Hepatic stellate cell (primary cell): ENCODE data around the gene ACER1.
A peak's percentile ranks its signal among the peaks of the same experiment; 100 is the strongest.
"Not testable (repeated sequence)": the region's sequence is repeated elsewhere in the genome, so short reads cannot be mapped to it uniquely, and the experiment has no call there.

Experiments
- DNase-seq: peaks from one replicate; pipeline ENCODE4 v3.0.0; 2011; ENCODE audit warnings: low spot score

ACER1 gene

GRCh38 chr19:6287269-6287885, 46.0 kb downstream of the ACER1 start:
- no peak for DNase-seq

DNA sequence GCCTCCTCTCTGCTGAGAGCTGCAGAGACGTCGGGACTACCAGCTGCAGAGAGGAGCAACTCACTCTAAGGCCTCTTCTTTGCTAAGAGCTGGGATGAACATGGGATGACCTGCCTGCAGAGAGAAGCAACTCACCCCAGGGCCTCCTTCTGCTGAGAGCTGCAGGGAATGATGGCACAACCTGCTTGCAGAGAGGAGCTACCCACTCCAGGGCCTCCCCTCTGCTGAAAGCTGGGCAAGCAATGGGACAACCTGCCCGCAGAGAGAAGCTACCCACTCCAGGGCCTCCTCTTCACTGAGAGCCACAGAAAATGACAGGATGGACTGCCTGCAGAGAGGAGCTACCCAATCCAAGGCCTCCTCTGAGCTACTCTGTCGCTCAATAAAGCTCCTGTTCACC, 46.7 kb downstream of the ACER1 start:
- no peak for DNase-seq

DNA sequence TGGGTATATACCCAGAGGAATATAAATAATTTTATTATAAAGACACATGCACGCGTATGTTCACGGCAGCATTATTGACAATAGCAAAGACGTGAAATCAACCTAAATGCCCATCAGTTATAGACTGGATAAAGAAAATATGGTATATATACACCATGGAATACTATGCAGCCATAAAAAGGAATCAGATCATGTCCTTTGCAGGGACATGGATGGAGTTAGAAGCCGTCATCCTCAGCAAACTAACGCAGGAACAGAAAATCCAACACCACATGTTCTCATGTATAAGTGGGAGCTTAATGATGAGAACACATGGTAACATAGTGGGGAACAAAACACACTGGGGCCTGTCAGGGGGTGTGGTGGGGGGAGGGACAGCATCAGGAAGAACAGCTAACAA, 51.0 kb downstream of the ACER1 start:
- not testable (repeated sequence) for DNase-seq

- DNase-seq: peak; percentile 100
Measured at GRCh38 chr19:6279931-6280591, 53.4 kb downstream of the ACER1 start, which contains the start of gene MLLT1. Gene MLLT1, minus strand, starts transcription at chr19:6279975. Its CDS starts 191 bp downstream, at chr19:6279784.

GRCh38 chr19:6279620-6279930, 53.8 kb downstream of the ACER1 start:
- no peak for DNase-seq

- DNase-seq: peak; percentile 29
Measured at GRCh38 chr19:6278740-6279619, 54.4 kb downstream of the ACER1 start.

DNA sequence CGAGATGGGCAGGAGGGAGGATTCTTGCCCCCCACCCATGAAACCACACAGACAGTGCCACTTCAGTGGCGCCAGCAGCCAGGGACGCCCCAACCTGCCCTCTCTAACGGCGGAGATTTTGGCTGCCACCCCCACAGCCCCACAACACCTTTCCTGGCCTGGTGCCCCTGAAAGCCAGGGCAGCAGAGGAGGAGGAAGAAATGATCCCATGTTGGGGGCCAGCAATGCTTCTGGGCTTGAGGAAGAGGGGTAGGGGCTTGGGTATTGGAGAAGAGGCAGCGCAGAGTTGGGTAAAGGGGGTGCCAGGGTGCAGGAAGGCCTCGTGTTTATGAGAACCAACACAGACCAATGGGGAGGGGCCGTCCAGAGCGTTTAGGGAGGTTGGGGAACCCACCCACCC, 55.4 kb downstream of the ACER1 start:
- no peak for DNase-seq

- peak; percentile 84 for DNase-seq
Measured at GRCh38 chr19:6276447-6276846, 57.0 kb downstream of the ACER1 start.

DNA sequence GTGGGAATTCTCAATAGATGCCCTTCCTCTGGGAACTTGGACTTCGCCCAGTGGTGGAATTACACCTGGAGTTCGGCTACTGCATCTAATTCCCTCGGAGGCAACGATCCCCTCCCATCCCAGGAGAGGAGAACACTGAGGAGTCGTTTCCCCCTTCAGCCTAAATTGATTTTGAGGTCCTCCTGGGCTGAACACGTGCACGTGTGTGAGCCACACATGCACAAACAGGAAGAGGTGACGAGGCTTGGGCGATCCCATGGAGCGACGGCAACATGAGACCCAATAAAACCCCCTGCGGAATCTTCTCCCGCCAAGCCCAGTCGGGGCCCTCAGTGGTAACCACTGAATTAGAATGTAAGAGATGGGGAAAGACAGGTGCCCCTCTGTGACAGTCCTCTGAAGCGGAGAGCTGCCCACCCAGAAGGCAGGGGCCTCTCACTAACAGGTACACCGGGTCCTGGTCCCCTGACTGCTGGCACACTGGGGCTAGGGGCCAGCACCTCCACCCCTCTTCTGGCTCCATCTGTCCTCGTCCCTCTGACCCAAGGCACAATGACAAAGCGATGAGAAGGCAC, 58.2 kb downstream of the ACER1 start:
- DNase-seq: no peak

DNA sequence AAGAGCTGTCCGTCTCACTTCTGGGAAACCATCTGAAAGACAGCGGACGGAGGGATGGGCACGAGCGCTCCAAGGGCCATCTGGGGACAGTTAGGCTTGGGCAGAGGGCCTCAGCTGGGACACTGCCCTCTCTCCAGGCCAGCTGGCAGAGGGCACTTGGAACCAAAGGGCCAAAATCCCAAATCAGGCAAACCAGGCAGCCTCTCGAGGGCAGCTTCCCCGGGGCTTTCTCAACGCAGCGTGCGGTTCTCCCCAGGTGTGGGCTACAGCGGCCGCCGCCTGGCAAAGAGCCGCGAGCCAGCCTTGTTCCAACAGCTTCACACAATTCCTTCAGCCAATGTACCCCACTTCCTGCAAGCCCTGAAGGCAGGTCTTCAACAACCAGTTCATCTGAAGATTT, 58.7 kb downstream of the ACER1 start:
- no peak for DNase-seq

- peak; percentile 97 for DNase-seq
Measured at GRCh38 chr19:6273701-6274601, 59.5 kb downstream of the ACER1 start.

DNA sequence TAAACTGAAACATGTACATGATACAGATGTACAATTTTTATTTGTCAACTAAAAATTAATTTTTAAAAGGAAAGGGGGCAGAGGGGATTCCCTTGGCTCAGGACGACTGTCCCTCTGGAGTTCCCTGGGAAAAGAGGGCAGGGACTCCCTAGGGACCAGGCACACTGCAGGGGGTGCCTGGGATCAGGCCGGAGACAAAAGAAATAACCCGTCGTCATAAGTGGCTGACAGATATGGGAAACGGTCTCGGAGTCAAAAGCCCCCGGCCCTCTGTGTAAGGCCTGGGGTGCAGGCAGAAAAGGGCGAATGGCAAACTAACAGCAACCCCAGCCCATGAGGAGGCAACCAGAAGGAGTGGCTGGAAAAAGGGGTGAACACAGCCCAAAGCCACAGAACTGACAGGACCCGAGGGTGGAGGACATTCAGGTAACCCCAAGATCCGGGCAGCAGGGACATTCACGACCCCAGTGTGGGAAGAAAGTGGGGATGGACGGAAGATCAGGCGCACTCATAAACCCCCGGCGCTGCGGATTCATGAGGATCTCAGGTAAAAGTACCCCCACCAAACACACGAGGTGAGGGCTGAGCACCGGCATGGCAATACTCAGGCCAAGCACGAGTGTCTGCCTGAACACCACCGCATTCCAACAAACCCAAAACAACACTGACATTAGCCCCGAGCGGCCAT, 60.4 kb downstream of the ACER1 start:
- DNase-seq: no peak

DNA sequence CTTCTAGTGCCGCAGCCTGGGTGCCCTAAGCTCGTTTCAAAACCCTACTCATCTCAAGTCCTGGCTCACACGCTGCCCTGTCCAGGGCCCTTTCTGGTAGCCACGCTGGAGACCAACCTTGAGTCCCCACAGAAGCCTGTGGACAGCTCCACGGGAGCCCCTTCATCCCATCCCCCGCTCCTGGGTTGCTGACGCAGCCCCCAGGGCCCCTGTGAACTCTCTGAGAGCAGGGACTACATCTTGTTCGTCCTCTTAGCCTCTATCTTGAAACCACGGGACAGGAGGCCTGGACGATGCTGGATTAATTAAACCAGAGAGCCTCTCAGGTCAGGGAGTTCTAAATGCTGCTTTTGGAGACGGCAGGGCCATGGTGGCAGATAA, 61.0 kb downstream of the ACER1 start:
- no peak for DNase-seq

GRCh38 chr19:6271721-6272410, 61.5 kb downstream of the ACER1 start:
- DNase-seq: peak; percentile 91

GRCh38 chr19:6271251-6271650, 62.2 kb downstream of the ACER1 start:
- peak; percentile 48 for DNase-seq

- no peak for DNase-seq
Measured at GRCh38 chr19:6270822-6271221, 62.6 kb downstream of the ACER1 start.

GRCh38 chr19:6270076-6270745, 63.2 kb downstream of the ACER1 start:
- DNase-seq: no peak

DNA sequence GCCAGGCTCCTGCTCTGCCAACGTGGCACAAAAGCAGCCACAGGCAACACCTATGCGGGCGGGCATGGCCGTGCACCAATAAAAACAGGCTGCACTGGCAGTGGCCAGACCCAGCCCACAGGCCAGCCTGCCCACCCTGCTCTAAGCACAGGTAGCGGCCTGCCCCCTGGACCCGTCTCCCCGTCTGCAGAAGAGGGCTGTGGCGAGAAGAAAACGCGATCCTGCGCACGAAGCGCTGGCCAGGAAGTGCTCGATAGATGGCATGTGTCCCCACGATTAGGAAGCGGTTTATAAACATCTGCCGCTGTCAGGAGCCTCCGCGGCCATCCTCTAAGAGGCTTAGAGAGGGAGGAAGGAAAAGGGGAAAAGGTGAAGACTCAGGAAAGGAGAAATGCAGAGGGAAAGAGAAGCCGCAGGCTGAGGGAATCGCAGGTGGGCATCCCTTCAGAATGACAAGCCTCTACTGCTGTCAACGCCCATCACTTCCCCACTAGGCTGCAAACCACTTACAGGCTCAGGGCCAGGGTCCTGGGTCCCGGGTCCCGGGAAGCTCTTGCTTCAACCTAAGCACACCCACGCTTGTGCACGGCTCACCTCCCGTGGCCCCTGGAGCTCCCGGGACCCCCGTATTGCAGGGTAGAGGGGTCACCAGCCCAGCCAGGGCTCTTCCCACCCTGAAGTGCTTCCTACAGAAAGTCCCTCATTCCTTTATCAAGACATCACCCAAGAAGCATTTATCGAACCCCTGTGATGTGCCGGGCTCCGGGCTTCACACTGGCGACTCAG, 64.1 kb downstream of the ACER1 start:
- DNase-seq: no peak

- no peak for DNase-seq
Measured at GRCh38 chr19:6268382-6268771, 65.0 kb downstream of the ACER1 start.
